Panc1 (cell line): Measurements from ENCODE around the gene HCN2. TPM values are rescaled to one million over a fixed set of nuclear protein-coding genes. Genes with fewer than 3 reads are reported as not detected.

Experiments
- ATAC-seq: fragments of 200-7000 bp; cut with Tn5 transposase; 2 replicates; pipeline ENCODE4 v1.9.1; 2020; ENCODE audit warnings: mild to moderate bottlenecking, moderate library complexity
- BruUV-seq: library from RNA; stranded (reverse); fragments of 400-500 nt; replicated peaks from 2 replicates; lab custom pipeline; 2021; lab: Mats Ljungman, UMichigan
- CTCF ChIA-PET: fragments of 300-600 bp; sonication (Branson Sonifier 250); formaldehyde crosslinking; loops from one replicate; lab custom pipeline; 2022; ENCODE audit warnings: antibody characterized with exemption; lab: Charles Lee
- POLR2A ChIA-PET: fragments of 300-600 bp; sonication (Branson Sonifier 250); formaldehyde crosslinking; loops from one replicate; lab custom pipeline; 2022; ENCODE audit warnings: antibody characterized with exemption; lab: Charles Lee
- DNase-seq: peaks from one replicate; pipeline ENCODE4 v3.0.0-alpha.2; 2010; ENCODE audit warnings: low read depth, low spot score
- H3K27ac ChIP-seq: 2 replicates; pipeline ENCODE4 v1.5.1; 2011; ENCODE audit warnings: mild to moderate bottlenecking, low read length, inconsistent platforms
- H3K27me3 ChIP-seq: fragments of 200-500 bp; sonication (Bioruptor generic); 2 replicates; pipeline ENCODE4 v1.6.0; 2014; ENCODE audit warnings: low read length, inconsistent platforms; ENCODE audit not compliant: control insufficient read depth, insufficient read depth
- H3K36me3 ChIP-seq: fragments of 200-500 bp; sonication (Bioruptor generic); 2 replicates; pipeline ENCODE4 v1.5.1; 2014; ENCODE audit warnings: inconsistent platforms, mild to moderate bottlenecking, low read length, moderate library complexity; ENCODE audit not compliant: control insufficient read depth, insufficient read depth
- H3K4me1 ChIP-seq: 2 replicates; pipeline ENCODE4 v1.5.1; 2011; ENCODE audit warnings: inconsistent platforms, mild to moderate bottlenecking, low read length, moderate library complexity; ENCODE audit not compliant: control insufficient read depth, insufficient read depth
- H3K4me3 ChIP-seq, 2 experiments: 2 replicates each; pipeline ENCODE4 v1.5.1; 2011 to 2012; ENCODE audit warnings: low read depth in 2 of 2, low read length in 2 of 2, mild to moderate bottlenecking in 2 of 2, inconsistent platforms in 1 of 2, moderate library complexity in 1 of 2
- H3K9me3 ChIP-seq: fragments of 200-500 bp; sonication (Bioruptor generic); 2 replicates; pipeline ENCODE4 v1.5.1; 2014; ENCODE audit warnings: low read depth, mild to moderate bottlenecking, inconsistent platforms, low read length, moderate library complexity; ENCODE audit not compliant: control insufficient read depth, insufficient read depth
- CTCF ChIP-seq: fragments of 450-650 bp; IDR thresholded peaks from 2 replicates; pipeline ENCODE4 v1.5.1; 2017; ENCODE audit warnings: mild to moderate bottlenecking
- POLR2AphosphoS5 ChIP-seq: IDR thresholded peaks from 2 replicates; pipeline ENCODE4 v1.6.1; 2012; ENCODE audit warnings: mild to moderate bottlenecking, low read depth, low read length, moderate library complexity
- REST ChIP-seq, 2 experiments: IDR thresholded peaks; 2 replicates each; pipeline ENCODE4 v1.6.1; 2011 to 2012; ENCODE audit warnings: low read depth in 2 of 2, control low read depth in 1 of 2, low read length in 1 of 2, mild to moderate bottlenecking in 1 of 2, moderate library complexity in 1 of 2; ENCODE audit not compliant: insufficient read depth in 1 of 2
- SIN3A ChIP-seq: IDR thresholded peaks from 2 replicates; pipeline ENCODE4 v1.6.1; 2012; ENCODE audit warnings: low read depth, mild to moderate bottlenecking, low read length, moderate library complexity, borderline replicate concordance; ENCODE audit not compliant: insufficient read depth
- TCF7L2 ChIP-seq: IDR thresholded peaks from 2 replicates; pipeline ENCODE4 v1.6.1; 2011; ENCODE audit warnings: mild to moderate bottlenecking, low read depth, low read length, inconsistent platforms
- in situ Hi-C: cut with HindIII; loops from 2 replicates; pipeline ENCODE4 v1.10.0; 2016; ENCODE audit warnings: low sequenced_read_pairs, low pct_unique_long_range_greater_than_20kb
- intact Hi-C: fragments of 100-400 bp; cut with micrococcal nuclease; formaldehyde crosslinking; loops from one replicate; pipeline ENCODE4 v1.10.0; 2022; ENCODE audit not compliant: unreplicated experiment
- total RNA-seq: library from RNA; stranded (reverse); gene quantifications from one replicate; pipeline ENCODE4 v1.2.1, GENCODE V29; 2021; ENCODE audit not compliant: unreplicated experiment

The HCN2 gene
- total RNA-seq, 1 experiment from 2014 or later = 15.1 TPM

GRCh38 chr19:640606-641189, 51.0 kb downstream of the HCN2 start:
- no TSS peak for BruUV-seq
- H3K4me1 ChIP-seq = no peaks in the 10 kb centered on the region
- intact Hi-C loops = no loop called here
- no peak for DNase-seq
- TF ChIP-seq CTCF (no peak), POLR2AphosphoS5 (no peak)
- POLR2A ChIA-PET = no interaction called here
- H3K27me3 ChIP-seq = no peaks in the 10 kb centered on the region
- in situ Hi-C loops = no loop called here
- H3K4me3 ChIP-seq = no peak overlapping the region
- no peaks in the 10 kb centered on the region for H3K9me3 ChIP-seq
- ATAC-seq = no peak
- H3K36me3 ChIP-seq = no peaks in the 10 kb centered on the region
- no peak overlapping the region for H3K27ac ChIP-seq
- CTCF ChIA-PET = no interaction called here

- BruUV-seq = no TSS peak
- ATAC-seq = no peak
- Histone ChIP-seq H3K9me3 (no peaks in the 10 kb centered on the region), H3K27me3 (no peaks in the 10 kb centered on the region), H3K27ac (no peak overlapping the region), H3K4me3 (no peak overlapping the region), H3K36me3 (no peaks in the 10 kb centered on the region), H3K4me1 (no peaks in the 10 kb centered on the region)
- DNase-seq = no peak
- ChIA-PET CTCF (no interaction called here), POLR2A (interaction anchor here (0.5 kb wide), 1 partner anchor 35 kb away, joined by 3 read pairs; no protein-coding TSS in a partner anchor)
- intact Hi-C loops = no loop called here
- in situ Hi-C loops = no loop called here
- no peak for TF ChIP-seq SIN3A
- no peak for TF ChIP-seq CTCF
- TF ChIP-seq POLR2AphosphoS5 = no peak
- no peak for TF ChIP-seq REST (IDR thresholded peaks at IDR 0.05; ENCODE audit: insufficient read depth in 1 of 2, low read depth in 2 of 2, low read length in 1 of 2)
- TF ChIP-seq TCF7L2 = no peak
These were observed 52.0 kb downstream of the HCN2 start for GRCh38 chr19:641702-642101.
